Daoy (cell line): ENCODE data around the gene GPR78. TPM values are rescaled to one million over a fixed set of nuclear protein-coding genes. Genes with fewer than 3 reads are reported as not detected.

Source experiments
- DNase-seq: peaks from one replicate; pipeline ENCODE4 v3.0.0-alpha.2; 2015; ENCODE audit warnings: low read depth
- total RNA-seq: library from RNA; depleted of rRNA; stranded (reverse); fragments of >200 nt; shearing (Covaris generic); gene quantifications from 2 replicates; pipeline ENCODE4 v1.2.3, GENCODE V29; 2014

GPR78 gene
- total RNA-seq, 1 experiment from 2014 or later: not detected

DNA sequence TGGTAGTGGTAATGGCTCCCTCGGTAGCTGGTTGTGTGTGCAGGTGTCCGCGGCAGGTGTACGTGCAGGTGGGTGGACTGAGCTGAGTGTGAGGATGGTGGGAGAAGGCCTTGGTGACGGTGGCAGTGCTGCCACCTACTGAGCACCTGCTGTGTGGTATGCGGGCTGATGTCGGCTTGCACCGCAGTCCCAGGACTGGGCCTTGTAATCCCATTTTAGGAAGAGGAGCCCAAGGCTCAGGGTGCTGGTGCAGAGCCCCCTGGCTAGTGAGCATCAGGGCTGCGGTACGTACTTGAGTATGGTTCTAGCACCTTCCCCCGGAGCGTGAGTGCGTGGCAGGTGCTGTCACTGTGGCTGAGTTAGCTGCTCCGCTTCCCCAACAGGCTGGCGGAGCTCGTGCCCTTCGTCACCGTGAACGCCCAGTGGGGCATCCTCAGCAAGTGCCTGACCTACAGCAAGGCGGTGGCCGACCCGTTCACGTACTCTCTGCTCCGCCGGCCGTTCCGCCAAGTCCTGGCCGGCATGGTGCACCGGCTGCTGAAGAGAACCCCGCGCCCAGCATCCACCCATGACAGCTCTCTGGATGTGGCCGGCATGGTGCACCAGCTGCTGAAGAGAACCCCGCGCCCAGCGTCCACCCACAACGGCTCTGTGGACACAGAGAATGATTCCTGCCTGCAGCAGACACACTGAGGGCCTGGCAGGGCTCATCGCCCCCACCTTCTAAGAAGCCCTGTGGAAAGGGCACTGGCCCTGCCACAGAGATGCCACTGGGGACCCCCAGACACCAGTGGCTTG is 6.7 kb downstream of the GPR78 start:
- no peak for DNase-seq

- DNase-seq: no peak
Measured at GRCh38 chr4:8587469-8588195, 7.4 kb downstream of the GPR78 start.

- DNase-seq: no peak
Measured at GRCh38 chr4:8588196-8588470, 7.9 kb downstream of the GPR78 start.

DNA sequence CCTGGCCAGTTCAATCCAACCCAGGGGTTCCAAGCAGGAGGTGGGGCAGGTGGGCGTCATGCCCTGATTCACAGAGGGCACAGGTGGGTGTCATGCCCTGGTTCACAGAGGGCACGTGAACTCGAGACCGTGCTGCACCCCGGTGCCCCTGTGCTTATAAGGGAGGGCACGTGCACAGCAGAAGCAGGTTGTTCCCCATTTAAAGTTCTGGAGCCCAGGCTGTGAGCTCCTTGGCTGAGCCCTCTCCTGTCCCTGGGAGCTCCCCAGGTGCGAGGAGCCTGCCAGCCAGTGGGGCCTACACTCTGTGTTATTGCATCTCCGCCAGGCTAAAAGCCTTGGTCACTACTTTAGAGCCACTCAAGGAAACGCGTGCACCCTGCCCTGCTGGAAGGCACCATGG is 9.1 kb downstream of the GPR78 start:
- DNase-seq: no peak

- peak; percentile 79 for DNase-seq
Measured at GRCh38 chr4:8589823-8590545, 9.8 kb downstream of the GPR78 start.

DNA sequence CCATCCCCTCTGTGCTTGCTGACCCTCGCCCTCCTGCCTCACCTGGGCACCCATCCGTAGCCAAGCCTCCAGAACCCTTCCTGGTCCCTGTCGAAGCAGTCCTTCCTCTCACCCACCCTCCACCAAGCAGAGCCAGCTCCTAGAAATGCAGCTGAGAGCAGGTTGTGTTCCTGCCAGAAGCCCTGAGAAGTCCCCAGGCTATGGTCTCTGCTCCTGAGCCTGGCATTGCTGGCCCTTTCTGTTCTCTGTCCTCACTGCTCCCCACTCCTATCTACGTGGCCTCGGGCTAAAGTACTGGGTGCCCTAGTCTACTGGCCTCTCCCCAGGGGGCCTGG is 10.3 kb downstream of the GPR78 start:
- no peak for DNase-seq

GRCh38 chr4:8591114-8591513 is 10.9 kb downstream of the GPR78 start:
- DNase-seq: no peak

- no peak for DNase-seq
Measured at GRCh38 chr4:8591626-8592365, 11.6 kb downstream of the GPR78 start.

DNA sequence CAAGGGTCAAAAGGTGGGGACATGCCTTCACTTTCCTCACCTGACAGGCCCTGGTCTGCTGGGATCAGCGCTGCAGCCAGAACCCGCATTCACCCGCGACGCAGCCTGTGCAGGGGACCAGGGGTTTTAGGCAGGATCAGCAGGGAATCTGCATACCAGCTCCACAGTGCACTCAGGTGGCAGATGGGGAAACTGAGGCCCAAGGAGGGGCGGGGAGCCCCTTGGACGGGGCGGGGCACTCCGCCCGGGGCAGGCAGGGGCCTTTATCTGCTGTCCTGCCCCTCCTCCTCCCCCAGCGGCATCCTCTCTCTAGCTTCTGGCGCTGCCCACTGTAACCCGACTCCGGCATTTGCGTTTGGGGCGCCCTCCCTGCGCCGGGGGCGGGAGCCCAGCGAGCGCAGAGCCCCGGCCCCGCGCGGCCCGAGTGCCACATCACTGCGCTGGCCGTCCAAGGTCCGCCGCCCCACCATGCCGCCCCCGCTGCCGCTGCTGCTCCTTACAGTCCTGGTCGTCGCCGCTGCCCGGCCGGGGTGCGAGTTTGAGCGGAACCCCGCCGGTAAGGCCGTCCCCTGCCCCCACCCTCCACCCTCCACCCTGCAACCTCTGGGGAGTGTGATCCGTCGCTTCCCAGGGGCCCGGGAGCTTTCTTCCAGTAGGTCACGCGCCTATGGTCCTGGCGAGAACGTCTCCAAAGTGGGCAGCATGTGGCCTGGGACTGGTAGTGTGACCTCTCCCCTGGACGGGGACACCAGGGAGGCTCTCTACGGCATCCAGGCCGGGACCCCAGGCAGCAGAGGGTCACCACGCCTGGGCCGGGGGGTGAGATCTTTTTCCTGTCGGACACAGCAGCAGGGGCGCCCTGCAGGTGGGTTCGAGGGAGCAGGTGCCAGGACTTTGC is 12.4 kb downstream of the GPR78 start, which contains the start of gene CPZ:
Gene CPZ (plus strand): TSS at position 400 of the 898 bp plus-strand sequence. CDS start 69 bp downstream, at position 469.
- peak; percentile 46 for DNase-seq

DNA sequence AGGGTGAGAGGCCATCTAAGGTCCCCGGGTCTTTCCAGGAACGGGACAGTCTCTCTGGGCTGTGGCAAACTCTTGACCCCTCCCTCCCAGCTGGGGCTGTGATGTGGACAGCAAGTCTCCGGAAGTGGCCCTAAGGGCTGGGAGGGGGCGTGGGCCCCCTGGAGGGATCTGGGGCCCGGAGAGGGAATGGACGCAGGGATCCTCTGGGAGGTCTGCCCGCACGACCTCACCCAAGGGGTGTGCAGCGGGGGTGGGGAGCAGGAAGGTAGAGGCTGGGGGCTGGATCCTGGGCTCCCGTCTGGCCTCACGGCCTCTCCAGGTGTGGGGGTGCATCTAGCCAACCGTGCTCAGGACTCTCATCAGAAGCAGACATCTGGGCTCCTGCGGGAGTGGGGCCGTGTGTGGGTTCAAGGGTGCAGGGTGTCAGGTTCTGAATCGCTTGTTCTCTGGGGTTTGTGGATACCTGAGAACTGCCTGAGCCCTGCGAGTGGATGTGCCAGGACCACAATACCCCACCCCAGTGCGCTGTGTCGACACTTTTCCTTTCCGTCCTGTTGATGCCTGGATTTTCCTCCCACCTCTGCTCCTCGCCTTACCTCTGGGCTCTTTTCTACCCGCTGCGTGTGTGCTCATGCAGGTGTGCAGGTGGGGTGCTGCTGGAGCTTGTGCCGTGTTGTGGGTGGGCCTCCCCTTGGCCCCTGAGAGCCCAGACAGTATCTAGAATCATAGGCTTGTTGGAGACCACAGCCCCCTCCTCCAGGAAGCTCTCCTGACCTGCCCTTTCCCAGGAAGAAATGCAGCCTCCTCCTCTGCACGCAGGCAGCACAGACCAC is 13.3 kb downstream of the GPR78 start:
- DNase-seq: no peak

GRCh38 chr4:8594097-8595038 is 14.2 kb downstream of the GPR78 start:
- DNase-seq: peak; percentile 66

DNA sequence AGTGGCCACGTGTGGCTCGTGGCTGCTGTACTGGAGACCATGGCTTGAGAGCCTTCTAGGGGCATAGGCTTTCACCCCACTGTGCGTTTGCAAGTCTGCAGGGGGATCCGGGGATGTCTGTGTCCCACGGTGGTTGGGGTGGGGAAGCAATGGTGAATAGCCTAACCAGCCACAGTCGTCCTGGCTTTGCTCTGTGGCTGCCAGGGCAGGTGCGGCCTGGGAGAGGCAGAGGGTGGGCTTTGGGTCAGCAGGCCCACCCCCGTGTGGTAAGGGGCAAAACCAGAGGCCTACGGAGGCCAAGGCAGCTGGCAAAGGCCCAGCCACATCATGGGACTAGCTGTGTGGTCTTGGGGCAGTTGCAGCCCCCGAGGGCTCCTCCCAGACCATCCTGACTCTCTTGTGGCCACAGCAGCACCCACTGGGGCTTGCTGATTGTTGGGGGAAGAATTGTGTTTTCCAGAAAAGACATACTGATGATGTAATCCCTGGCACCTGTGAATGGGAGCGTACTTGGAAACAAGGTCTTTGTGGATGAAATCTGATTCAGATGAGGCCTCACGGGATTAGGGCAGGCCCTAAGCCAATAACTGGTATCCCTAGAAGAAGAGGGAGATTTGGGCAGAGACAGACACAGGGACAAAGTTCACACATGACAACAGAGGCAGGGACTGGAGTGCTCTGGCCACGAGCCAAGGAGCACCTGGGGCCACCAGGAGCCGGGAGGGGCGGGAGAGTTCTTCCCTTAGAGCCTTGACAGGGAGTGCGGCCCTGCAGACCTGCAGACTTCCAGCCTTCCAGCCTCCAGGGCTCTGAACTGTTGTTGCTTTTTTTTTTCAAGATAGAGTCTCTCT is 15.3 kb downstream of the GPR78 start:
- no peak for DNase-seq

- DNase-seq: no peak
Measured at GRCh38 chr4:8596891-8597290, 16.7 kb downstream of the GPR78 start.

DNA sequence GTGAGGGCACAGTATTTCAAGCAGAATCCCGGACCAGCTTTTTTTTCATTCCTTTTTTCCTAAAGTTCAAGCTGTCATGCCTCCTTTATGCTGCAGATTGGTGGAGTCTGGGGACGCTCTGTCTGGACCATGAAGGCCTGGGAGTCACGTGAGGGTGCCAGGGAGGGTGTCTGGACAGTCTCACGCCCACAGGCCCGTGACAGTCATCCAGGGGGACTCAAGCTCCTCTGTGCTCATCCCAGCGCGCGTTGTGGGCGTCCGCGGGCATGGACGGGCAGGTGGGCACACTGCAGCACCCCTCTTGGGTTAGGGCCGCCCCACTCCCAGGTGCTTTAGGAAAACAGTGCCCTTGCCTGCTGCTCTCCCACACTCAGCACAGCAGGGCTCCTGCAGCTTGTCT is 17.1 kb downstream of the GPR78 start:
- no peak for DNase-seq

GRCh38 chr4:8597791-8598190 is 17.6 kb downstream of the GPR78 start:
- no peak for DNase-seq

GRCh38 chr4:8598391-8599090 is 18.3 kb downstream of the GPR78 start:
- DNase-seq: no peak

- DNase-seq: no peak
Measured at GRCh38 chr4:8599091-8599460, 18.9 kb downstream of the GPR78 start.
